Endothelial cell (in vitro differentiated cells): Measurements from ENCODE around the gene BAZ2B. TPM values are rescaled to one million over a fixed set of nuclear protein-coding genes. Genes with fewer than 3 reads are reported as not detected.
A peak's percentile ranks its signal among the peaks of the same experiment; 100 is the strongest.

Experiments
- DNase-seq: peaks from one replicate; pipeline ENCODE4 v3.0.0; 2021; ENCODE audit warnings: low spot score
- H3K27ac Mint-ChIP-seq: one replicate; pipeline ENCODE4 v1.8.0; 2021; ENCODE audit warnings: mixed read lengths, inconsistent platforms; ENCODE audit not compliant: unreplicated experiment
- H3K27me3 Mint-ChIP-seq: one replicate; pipeline ENCODE4 v1.8.0; 2021; ENCODE audit warnings: mild to moderate bottlenecking, moderate library complexity, mixed read lengths, inconsistent platforms; ENCODE audit not compliant: unreplicated experiment
- H3K36me3 Mint-ChIP-seq: one replicate; pipeline ENCODE4 v1.8.0; 2021; ENCODE audit warnings: mild to moderate bottlenecking, low read depth, mixed read lengths, inconsistent platforms; ENCODE audit not compliant: unreplicated experiment
- H3K4me1 Mint-ChIP-seq: one replicate; pipeline ENCODE4 v1.8.0; 2021; ENCODE audit warnings: mild to moderate bottlenecking, mixed read lengths, inconsistent platforms; ENCODE audit not compliant: unreplicated experiment
- H3K4me3 Mint-ChIP-seq: one replicate; pipeline ENCODE4 v1.8.0; 2021; ENCODE audit warnings: mild to moderate bottlenecking, mixed read lengths, inconsistent platforms; ENCODE audit not compliant: unreplicated experiment
- H3K9me3 Mint-ChIP-seq: one replicate; pipeline ENCODE4 v1.8.0; 2021; ENCODE audit warnings: mixed read lengths, inconsistent platforms; ENCODE audit not compliant: unreplicated experiment
- total RNA-seq: library from RNA; stranded (reverse); fragmentation: NEBNext Ultra II Directional; extraction: Animal tissue kit (Norgen Biotek cat#: 25700); gene quantifications from one replicate; pipeline ENCODE4 v1.2.1, GENCODE V29; 2021; ENCODE audit not compliant: unreplicated experiment
- TF ChIP-seq, protein P1 (sequence below): fragments of 200-600 bp; sonication (generic); IDR thresholded peaks from one replicate; pipeline ENCODE4 v1.5.0; 2021; ENCODE audit warnings: antibody characterized with exemption; ENCODE audit not compliant: unreplicated experiment

The BAZ2B gene
- total RNA-seq, 1 donor from 2014 or later: 100 TPM

DNA sequence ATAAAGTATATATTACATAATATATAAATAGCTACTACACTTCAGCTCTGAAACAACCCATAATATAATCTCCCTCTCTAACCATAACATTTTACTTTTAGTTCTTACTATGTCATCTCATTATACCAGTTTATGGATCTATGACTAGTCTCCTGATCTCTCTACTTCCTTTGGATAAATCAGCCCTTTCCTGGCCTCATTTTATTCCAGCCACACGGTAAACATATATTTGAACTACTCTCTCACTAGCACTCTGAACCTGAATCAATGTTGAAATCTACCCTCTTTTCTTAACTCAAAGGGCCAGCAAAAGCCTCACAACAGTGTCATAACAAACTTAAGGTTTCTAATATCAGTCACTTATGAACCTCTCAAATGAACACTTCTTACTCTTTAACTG lies 62.6 kb downstream of the BAZ2B start:
- H3K4me1 Mint-ChIP-seq: peaks cover 18% of the 10 kb centered on the region
- H3K36me3 Mint-ChIP-seq: no peaks in the 10 kb centered on the region
- H3K27ac Mint-ChIP-seq: no peak overlapping the region
- H3K9me3 Mint-ChIP-seq: no peaks in the 10 kb centered on the region
- DNase-seq: no peak
- no peak overlapping the region for H3K4me3 Mint-ChIP-seq
- H3K27me3 Mint-ChIP-seq: no peaks in the 10 kb centered on the region
- TF ChIP-seq, protein P1, sequence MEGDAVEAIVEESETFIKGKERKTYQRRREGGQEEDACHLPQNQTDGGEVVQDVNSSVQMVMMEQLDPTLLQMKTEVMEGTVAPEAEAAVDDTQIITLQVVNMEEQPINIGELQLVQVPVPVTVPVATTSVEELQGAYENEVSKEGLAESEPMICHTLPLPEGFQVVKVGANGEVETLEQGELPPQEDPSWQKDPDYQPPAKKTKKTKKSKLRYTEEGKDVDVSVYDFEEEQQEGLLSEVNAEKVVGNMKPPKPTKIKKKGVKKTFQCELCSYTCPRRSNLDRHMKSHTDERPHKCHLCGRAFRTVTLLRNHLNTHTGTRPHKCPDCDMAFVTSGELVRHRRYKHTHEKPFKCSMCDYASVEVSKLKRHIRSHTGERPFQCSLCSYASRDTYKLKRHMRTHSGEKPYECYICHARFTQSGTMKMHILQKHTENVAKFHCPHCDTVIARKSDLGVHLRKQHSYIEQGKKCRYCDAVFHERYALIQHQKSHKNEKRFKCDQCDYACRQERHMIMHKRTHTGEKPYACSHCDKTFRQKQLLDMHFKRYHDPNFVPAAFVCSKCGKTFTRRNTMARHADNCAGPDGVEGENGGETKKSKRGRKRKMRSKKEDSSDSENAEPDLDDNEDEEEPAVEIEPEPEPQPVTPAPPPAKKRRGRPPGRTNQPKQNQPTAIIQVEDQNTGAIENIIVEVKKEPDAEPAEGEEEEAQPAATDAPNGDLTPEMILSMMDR: no peak

DNA sequence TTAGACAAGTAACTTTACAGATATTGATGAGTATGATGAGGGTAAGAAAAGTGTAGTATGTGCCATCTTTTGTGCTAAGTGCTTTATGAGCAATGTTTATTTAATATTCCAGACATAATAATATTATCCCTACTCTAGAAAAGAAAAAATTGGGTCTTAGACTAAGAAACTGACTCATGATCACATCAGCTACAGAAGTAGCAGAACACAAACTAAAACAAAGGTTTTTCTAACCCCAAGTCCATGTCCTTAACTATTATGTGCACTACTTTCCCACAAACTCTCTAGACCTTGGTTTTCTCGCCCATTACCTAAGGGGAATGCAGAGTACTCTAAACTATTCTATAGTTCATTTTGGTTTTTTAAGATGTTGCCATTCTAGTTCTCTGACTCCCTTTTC lies 64.5 kb downstream of the BAZ2B start:
- H3K4me1 Mint-ChIP-seq: peaks cover 10% of the 10 kb centered on the region
- H3K27ac Mint-ChIP-seq: no peak overlapping the region
- no peaks in the 10 kb centered on the region for H3K36me3 Mint-ChIP-seq
- TF ChIP-seq, protein P1: no peak
- H3K4me3 Mint-ChIP-seq: no peak overlapping the region
- no peaks in the 10 kb centered on the region for H3K9me3 Mint-ChIP-seq
- H3K27me3 Mint-ChIP-seq: no peaks in the 10 kb centered on the region
- no peak for DNase-seq

DNA sequence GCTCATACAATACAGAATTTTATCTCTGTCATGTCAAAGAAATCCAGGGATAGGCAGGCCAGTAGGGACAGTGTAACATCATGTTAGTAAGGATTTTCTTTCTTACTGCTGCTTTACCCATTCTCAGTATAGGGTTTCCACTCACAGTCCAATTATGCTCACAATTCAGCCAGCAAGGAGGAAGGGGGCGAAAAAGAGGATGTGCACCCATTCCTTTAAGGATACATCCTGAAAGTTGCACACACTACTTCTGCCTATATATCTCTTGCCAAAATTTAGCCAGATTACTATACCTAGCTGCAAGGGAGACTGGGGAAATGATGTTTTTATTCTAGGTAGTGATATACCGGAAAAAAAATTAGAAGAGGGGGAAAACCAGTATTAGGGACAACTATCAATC lies 66.1 kb downstream of the BAZ2B start:
- TF ChIP-seq, protein P1: no peak
- Mint-ChIP-seq H3K27me3 (no peaks in the 10 kb centered on the region), H3K27ac (no peak overlapping the region), H3K4me3 (no peak overlapping the region), H3K4me1 (peaks cover 11% of the 10 kb centered on the region), H3K36me3 (no peaks in the 10 kb centered on the region), H3K9me3 (no peaks in the 10 kb centered on the region)
- DNase-seq: no peak

DNA sequence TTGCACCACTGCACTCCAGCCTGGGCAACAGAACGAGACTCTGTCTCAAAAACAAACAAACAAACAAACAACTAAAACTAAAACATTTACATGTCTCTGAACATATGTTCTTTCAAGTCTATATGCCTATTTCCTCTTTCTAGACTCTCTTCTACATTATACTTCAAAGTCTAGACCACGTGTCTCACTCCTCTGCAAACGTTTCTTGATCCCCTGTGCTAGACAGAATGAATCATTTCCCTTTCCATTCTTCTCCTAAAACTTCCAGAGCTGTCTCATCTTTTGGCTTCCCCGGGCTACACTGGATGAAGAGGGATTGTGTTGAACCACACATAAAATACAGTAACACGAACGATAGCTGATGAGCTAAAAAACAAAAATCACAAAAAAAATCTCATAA lies 67.1 kb downstream of the BAZ2B start:
- TF ChIP-seq, protein P1: no peak
- Mint-ChIP-seq H3K27ac (peak overlapping the region; percentile 34), H3K4me1 (peaks cover 17% of the 10 kb centered on the region), H3K4me3 (no peak overlapping the region), H3K36me3 (no peaks in the 10 kb centered on the region), H3K9me3 (no peaks in the 10 kb centered on the region), H3K27me3 (no peaks in the 10 kb centered on the region)
- DNase-seq: no peak

DNA sequence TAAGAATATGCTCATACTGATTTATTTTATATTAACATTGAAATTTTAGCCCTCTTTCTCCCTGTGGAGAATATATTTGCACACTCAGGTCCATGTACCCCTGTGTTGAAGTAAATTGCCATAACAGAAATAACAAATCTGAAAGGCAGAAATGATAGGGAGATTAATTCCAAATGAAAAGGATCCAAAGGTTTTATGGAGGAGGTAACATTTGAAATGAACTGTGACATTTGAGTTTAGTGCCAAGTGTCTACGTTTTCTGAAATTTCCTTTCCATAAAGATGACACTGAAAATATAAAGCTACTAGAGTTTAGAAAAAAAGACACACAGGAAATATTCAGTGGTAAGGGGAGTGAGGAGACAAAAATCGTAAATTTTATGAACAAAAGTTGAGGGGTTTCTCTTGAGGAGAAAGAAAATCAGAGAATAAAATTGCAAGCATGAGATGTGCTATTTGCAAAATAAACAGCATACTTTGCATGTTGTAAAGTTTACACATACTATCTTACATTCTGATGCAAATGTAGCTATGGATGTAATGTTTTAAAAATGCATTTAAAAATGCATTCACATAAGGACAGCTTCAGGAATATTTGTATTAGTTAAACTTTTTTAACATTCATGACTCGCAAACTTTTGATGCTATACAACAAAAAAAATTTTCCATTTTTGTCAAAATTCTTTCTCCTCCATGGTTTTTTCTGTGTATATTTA lies 69.5 kb downstream of the BAZ2B start:
- H3K36me3 Mint-ChIP-seq: peaks cover 3% of the 10 kb centered on the region
- H3K27ac Mint-ChIP-seq: no peak overlapping the region
- no peaks in the 10 kb centered on the region for H3K27me3 Mint-ChIP-seq
- no peaks in the 10 kb centered on the region for H3K9me3 Mint-ChIP-seq
- no peak overlapping the region for H3K4me3 Mint-ChIP-seq
- TF ChIP-seq, protein P1: no peak
- H3K4me1 Mint-ChIP-seq: peaks cover 20% of the 10 kb centered on the region
- no peak for DNase-seq
